ENCODE measurements around the gene CDK14.

CDK14 gene

GRCh38 chr7:91069146-91069545 lies 473.0 kb downstream of the CDK14 start:
- DNase-seq: no peak

GRCh38 chr7:91079487-91079886 lies 483.4 kb downstream of the CDK14 start:
- no peak for DNase-seq

- DNase-seq: no peak
These were observed 484.2 kb downstream of the CDK14 start for GRCh38 chr7:91080351-91080750.

- no peak for DNase-seq
These were observed 485.9 kb downstream of the CDK14 start for GRCh38 chr7:91082038-91082437.

DNA sequence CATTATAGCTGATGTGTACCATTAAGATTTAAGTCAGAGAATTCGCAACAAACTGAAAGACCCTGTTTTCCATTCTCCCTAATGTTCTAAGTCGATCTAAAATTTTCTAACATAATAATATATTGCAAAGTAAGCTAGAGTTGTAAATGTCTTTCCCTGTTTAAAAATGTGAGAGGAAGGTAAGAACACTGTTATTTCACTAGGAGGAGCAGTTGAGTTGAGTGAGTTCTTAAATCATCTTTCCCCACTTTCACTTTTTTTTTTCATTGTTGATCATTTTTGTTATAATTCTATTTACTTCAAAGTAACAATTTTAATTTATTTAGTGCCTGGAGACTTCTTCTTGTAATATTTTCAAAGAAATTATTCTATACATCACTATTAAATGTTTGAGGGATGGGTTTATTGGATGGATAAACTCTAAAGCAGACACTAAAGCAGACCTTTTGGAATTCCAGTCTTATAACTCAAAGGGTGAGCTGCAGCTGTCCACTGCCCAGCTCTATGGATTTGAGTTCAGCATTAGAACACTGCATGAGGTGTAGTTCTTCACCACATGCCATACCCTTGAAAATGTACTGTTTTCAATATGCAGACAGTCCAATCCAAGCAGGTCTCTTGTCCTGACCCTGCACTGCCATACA lies 486.9 kb downstream of the CDK14 start:
- DNase-seq: peak in 1 of 3 experiments; percentile 60

- no peak for DNase-seq
These were observed 487.9 kb downstream of the CDK14 start for GRCh38 chr7:91083855-91084644.

- DNase-seq: no peak
These were observed 489.1 kb downstream of the CDK14 start for GRCh38 chr7:91085175-91085574.

DNA sequence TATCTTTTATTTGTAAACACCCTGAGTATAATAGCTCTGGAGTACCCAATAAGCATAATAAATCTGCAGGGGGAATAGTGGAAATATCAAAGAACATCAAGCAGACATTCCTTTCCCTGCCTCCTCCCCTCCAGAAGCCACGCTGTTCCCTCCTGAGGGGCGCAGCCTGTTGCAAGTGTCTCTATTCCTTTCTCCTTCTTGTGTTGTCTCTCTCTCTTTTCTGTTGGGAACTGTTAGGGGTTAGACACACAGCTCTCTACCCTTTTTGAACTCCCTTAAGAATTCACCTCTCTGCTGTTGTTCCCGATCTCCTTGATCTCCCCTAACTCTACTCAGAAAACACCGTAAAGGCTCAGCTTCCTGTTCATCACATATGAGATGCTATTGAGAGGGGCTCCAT lies 490.1 kb downstream of the CDK14 start:
- DNase-seq: no peak

DNA sequence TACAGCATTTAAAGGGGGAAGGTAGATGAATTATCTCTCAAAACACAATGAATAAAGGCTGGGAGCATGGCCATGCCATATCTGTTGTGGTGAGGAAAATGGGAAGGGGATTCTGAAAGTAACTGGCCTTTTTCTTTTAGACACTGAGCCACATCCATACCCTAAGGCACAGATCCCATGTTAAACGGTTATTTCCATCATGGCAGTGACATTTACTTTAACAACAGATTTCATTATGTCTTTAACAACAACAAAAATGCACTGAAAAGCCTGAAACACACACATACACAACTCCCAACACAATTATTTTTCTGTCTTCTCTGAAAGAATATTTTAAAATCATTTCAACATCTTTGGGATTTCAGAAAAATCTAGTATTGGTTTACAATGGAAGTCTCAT lies 492.0 kb downstream of the CDK14 start:
- no peak for DNase-seq

DNA sequence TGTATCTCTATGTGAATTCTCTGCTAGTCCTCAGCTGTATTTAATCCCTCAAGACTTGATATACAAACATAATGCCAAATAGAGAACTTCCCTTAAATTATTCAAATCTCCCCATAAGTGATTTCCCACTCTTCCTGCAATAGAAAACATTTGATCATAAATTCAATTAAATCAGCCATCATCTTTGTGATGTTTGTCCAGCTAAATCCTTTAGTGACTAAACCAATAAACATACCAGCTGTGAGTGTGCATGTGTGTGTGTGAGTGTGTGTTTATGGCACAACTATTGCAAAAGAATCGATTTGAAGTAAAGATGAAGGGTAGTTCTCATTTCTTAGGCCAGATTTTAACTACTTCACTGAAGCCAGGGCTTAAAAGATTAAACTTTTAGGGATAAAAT lies 492.6 kb downstream of the CDK14 start:
- DNase-seq: no peak

DNA sequence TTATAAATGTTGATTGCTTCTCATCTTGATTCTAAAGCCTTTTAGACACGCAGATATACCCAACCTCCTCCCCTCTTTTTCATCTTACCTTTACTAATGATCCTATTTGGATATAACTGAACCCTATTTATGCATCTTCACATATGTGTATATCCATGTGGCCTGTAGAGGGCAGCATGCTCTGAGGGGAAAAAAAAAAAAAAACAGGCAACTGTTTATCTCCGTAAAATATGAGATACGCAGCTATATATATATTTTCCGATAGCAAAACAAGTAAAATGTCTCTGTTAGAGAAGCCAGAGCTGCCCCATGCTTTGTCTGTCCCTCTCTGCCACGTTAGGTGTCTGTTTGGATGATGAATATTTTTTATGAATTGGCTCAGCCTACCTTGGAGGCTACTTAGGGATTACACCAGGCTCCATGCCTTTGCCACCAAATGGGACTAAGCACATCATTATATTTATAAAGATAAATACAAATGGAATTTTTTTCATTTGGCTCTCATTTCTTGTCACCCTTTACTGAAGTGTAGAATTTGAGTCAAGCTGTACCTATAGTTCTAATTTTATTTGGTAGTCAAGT lies 493.4 kb downstream of the CDK14 start:
- peak; percentile 27 to 80 (median 62) for DNase-seq

DNA sequence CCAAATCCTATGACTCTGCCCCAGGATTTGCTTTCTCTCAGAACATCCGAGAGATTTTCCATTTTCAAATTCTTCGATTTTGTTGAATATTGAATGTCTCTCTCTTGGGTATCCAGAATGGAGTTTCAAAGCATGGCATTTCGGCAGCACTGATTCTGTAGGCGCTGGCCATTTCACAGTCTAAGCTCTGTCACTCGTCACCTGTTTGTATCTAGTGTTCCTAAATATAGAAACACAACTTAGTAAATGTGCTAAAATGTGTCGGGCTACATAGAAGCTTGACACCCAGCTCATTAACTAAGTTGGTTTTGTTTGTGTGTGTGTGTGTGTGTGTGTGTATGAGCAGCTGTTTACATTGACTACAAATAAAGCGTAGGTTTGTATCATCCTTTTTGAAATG lies 494.6 kb downstream of the CDK14 start:
- DNase-seq: no peak

DNA sequence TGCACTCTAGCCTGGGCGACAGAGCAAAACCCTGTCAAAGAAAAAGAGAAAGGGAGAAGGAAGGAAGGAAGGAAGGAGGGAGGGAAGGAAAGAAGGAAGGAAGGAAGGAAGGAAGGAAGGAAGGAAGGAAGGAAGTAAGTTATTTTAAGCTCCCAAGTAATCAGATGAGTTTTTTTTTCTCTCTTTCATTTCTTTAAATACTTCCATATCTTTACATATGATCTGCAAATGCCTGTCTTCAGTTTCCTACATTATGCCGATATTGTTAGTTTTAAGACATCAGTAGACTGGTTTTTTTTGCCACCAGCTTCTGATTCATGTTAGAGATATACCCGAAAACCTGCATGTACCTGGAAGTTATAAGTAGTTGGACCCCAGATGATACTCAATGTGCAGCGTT lies 495.5 kb downstream of the CDK14 start:
- no peak for DNase-seq

DNA sequence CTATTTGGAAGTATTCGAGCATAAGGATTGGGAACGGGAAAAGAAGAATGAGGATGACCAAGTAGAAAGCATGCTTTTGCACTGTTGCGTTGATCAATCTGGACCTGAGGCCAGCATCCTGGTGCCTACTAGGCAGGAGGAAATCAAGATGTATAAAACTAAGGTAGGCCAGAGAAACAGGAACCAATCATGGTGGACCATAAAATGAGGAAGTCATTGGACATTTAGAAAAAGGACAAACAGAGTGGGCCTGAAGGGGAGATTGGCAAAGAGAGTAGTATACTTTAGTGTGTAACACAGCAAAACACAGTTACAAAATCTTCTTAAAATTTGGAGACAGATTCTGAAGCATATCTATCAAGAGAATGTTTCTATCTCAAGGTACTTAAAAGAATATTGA lies 497.1 kb downstream of the CDK14 start:
- no peak for DNase-seq

DNA sequence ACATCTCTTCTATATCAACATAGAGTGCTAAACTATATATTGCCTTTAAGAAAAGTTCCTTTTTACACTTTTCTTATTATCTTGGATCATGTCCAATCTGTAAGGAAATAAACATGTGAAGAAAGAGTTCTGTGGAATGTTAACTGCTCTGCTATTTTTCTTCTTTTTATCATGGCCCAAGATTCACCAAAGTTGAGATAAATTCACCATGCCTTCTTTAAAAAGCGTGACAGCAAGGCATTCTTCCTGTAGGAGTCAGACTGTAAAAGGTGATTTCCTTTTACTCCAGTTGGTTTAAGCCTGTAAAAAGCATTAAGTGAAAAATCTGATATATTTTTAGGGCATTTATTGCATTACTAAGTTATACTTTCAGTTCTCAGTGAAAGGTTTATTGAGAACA lies 502.4 kb downstream of the CDK14 start:
- no peak for DNase-seq

DNA sequence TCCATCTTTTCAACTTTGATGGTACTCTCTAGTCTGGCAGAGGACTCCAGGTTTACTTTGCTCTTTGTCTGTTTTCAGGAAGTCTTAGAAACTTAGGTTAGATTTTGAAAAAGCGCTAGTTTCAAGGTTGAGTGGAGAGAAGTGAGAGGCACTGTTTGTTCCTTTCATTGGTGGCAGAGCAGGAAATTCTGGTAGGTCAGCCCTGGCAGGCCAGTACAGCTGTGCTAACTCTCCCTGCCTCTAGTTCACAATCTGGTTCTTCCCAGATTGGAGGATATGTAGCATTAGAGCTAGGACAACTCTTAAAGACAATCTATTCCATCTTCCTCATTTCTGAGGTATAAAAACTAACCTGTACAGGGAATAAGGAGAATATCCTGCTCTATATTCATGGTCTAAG lies 507.2 kb downstream of the CDK14 start:
- DNase-seq: no peak

GRCh38 chr7:91107460-91107859 lies 511.3 kb downstream of the CDK14 start:
- no peak for DNase-seq

- no peak for DNase-seq
These were observed 513.1 kb downstream of the CDK14 start for GRCh38 chr7:91109200-91109599.

DNA sequence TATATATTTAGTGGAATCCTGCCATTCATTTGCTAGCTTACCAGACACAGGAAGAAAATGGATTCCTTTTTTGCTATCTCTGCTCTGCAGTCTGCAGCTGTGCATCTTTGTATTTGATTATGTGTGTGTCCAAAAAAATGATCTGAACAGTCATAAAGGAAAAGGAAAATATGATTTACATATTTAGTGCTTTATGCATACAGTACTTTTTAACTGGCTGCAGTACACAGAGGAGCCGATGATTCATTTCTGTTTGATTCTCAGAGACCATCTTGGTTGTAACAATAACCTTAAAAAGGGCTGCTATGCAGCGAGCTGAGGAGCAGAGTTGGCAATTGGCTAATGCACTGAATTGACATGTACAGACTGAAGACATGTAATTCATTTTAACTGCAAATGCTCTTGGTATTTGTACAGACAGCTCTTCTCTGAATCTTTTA lies 516.8 kb downstream of the CDK14 start:
- DNase-seq: no peak

- DNase-seq: no peak
These were observed 518.1 kb downstream of the CDK14 start for GRCh38 chr7:91114232-91114631.

DNA sequence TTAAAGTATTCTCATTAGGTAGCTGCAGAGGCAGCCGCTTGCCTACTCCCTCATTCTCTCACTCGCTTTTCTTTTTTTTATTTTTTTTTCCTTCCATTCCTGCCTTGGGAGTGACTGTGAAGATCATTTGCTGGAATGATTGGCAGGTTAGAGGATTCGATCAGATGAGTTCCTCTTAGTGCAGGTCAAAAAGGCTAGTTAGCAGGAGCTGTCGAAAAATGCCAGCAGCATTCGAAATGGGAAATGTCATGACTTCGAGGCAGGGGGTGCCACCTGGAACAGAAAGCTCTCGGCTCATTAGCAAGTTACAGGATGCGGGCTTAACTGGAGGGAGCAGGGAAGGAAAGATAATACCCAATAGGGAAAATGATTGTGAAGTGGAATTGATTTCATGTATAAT lies 530.6 kb downstream of the CDK14 start:
- DNase-seq: no peak

DNA sequence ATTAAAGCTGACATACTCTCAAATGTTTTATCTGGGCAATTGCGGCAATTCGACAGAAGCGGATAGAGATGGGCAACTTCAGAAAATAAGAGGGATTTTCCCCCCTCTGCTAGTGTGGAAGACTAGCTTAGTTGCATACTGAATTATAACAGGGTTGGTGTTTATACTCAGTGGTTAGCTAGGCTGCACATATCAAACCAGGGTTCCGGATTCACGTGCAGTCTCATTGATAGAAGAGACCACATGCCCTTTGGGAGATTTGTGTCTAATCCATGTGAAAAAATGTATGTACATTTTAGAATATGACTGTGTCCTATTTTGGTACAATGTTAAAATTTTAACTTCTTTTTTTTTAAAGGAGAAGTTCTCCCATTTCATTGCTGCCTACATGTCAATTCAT lies 531.2 kb downstream of the CDK14 start:
- DNase-seq: no peak

- no peak for DNase-seq
These were observed 531.8 kb downstream of the CDK14 start for GRCh38 chr7:91127959-91128358.

DNA sequence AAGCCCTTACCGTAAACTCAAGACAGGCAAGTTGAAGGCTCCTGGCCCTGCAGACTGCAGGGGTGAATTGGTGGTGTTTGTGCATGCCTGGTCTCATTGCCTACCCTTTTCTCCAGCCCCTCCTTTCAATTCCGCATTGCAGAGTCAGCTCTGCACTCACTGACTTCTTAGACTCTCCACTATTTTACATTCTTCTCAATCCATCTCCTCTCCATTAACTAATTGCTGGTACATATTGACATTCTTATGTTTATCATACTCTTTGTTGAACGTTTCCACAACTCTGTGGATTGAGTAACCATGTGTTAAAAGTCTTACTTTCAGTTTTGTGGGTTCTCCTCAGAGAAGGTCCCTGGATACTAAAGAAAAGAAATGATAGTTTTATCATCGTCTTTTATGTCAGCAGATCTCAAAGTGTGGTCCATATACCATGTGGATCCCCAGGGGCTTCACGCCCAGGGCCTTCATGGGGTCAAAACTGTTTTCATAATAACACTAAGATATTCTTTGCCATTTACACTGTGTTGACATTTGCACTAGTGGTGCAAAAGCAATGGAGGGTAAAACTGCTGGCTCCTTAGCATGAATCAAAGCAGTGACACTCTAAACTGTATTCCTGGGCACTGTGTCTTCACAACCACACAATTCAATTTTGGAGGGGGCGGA lies 532.7 kb downstream of the CDK14 start:
- DNase-seq: no peak

Measured in NCI-H1417 (cell line).